Upper lobe of left lung (tissue), 4 donors: ENCODE results near the gene REN.
A peak's percentile ranks its signal among the peaks of the same experiment; 100 is the strongest.

Experiments used
- POLR2A ChIP-seq, 4 donors: fragments of 450-650 bp; IDR thresholded peaks; one replicate each; pipeline ENCODE4 v1.5.1; 2016 to 2017; ENCODE audit warnings: antibody characterized with exemption in 4 of 4, mild to moderate bottlenecking in 2 of 4
- TF ChIP-seq, protein P1 (sequence below), 6 experiments: fragments of 450-650 bp in 4 of 6; fragments of 200-600 bp in 2 of 6; sonication (generic) in 2 of 6; IDR thresholded peaks; one replicate each; pipeline ENCODE4 v1.5.1; 2016 to 2019; ENCODE audit warnings: antibody characterized with exemption in 6 of 6

- TF ChIP-seq, protein P1, sequence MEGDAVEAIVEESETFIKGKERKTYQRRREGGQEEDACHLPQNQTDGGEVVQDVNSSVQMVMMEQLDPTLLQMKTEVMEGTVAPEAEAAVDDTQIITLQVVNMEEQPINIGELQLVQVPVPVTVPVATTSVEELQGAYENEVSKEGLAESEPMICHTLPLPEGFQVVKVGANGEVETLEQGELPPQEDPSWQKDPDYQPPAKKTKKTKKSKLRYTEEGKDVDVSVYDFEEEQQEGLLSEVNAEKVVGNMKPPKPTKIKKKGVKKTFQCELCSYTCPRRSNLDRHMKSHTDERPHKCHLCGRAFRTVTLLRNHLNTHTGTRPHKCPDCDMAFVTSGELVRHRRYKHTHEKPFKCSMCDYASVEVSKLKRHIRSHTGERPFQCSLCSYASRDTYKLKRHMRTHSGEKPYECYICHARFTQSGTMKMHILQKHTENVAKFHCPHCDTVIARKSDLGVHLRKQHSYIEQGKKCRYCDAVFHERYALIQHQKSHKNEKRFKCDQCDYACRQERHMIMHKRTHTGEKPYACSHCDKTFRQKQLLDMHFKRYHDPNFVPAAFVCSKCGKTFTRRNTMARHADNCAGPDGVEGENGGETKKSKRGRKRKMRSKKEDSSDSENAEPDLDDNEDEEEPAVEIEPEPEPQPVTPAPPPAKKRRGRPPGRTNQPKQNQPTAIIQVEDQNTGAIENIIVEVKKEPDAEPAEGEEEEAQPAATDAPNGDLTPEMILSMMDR (IDR thresholded peaks at IDR 0.05): peak; percentile 22 to 70 (median 54)
- peak in 1 of 4 donors; percentile 24 for TF ChIP-seq POLR2A (IDR thresholded peaks at IDR 0.05)
Measured at GRCh38 chr1:204213668-204214662, 47.8 kb upstream of the REN start, which contains the start of gene GOLT1A.
